GM23338 (cell line): ENCODE results near the gene RAMP3. TPM values are rescaled to one million over a fixed set of nuclear protein-coding genes. Genes with fewer than 3 reads are reported as not detected.

Source experiments
- ATAC-seq: fragments of 200-7000 bp; cut with Tn5 transposase; 3 replicates; pipeline ENCODE4 v1.9.1; 2020
- DNase-seq: peaks from one replicate; pipeline ENCODE4 v3.0.0-alpha.2; 2015; ENCODE audit warnings: low spot score
- H2AFZ ChIP-seq: fragments of 200-600 bp; sonication (generic); 2 replicates; pipeline ENCODE4 v1.8.0; 2016; ENCODE audit warnings: antibody characterized with exemption, mild to moderate bottlenecking, moderate library complexity
- H3F3A ChIP-seq: fragments of 200-600 bp; sonication (generic); replicated peaks from 2 replicates; pipeline ENCODE4 v1.8.0; 2017; ENCODE audit warnings: antibody characterized with exemption, mixed run types, low read depth
- H3K27ac ChIP-seq: fragments of 200-600 bp; sonication (generic); 2 replicates; pipeline ENCODE4 v1.6.1; 2016; ENCODE audit warnings: low read depth
- H3K27me3 ChIP-seq: fragments of 200-600 bp; sonication (generic); 2 replicates; pipeline ENCODE4 v1.8.0; 2016; ENCODE audit warnings: mild to moderate bottlenecking, mixed run types, moderate library complexity; ENCODE audit not compliant: insufficient read depth
- H3K36me3 ChIP-seq: fragments of 200-600 bp; sonication (generic); 2 replicates; pipeline ENCODE4 v1.8.0; 2016; ENCODE audit warnings: mild to moderate bottlenecking; ENCODE audit not compliant: insufficient read depth
- H3K4me1 ChIP-seq: fragments of 200-600 bp; sonication (generic); 2 replicates; pipeline ENCODE4 v1.8.0; 2016; ENCODE audit warnings: mild to moderate bottlenecking, moderate library complexity; ENCODE audit not compliant: insufficient read depth
- H3K4me2 ChIP-seq: fragments of 200-600 bp; sonication (generic); 2 replicates; pipeline ENCODE4 v1.7.1; 2017; ENCODE audit warnings: mixed run types
- H3K4me3 ChIP-seq: fragments of 200-600 bp; sonication (generic); 2 replicates; pipeline ENCODE4 v1.6.1; 2016; ENCODE audit warnings: mixed run types
- H3K79me2 ChIP-seq: fragments of 200-600 bp; sonication (generic); replicated peaks from 2 replicates; pipeline ENCODE4 v1.8.0; 2017; ENCODE audit warnings: mild to moderate bottlenecking; ENCODE audit not compliant: insufficient read depth
- H3K9me2 ChIP-seq: fragments of 200-600 bp; sonication (generic); 2 replicates; pipeline ENCODE4 v1.8.0; 2017; ENCODE audit not compliant: insufficient read depth
- H4K20me1 ChIP-seq: fragments of 200-600 bp; sonication (generic); replicated peaks from 2 replicates; pipeline ENCODE4 v1.8.0; 2017; ENCODE audit warnings: mild to moderate bottlenecking; ENCODE audit not compliant: insufficient read depth
- H3K27ac Mint-ChIP-seq: 2 replicates; pipeline ENCODE4 v1.8.0; 2020; ENCODE audit warnings: inconsistent platforms, mild to moderate bottlenecking, moderate library complexity, mixed read lengths
- H3K27me3 Mint-ChIP-seq: 3 replicates; pipeline ENCODE4 v1.8.0; 2022; ENCODE audit warnings: low read depth, mild to moderate bottlenecking, moderate library complexity, mixed read lengths, inconsistent platforms; ENCODE audit not compliant: insufficient read depth, poor library complexity
- H3K36me3 Mint-ChIP-seq: 3 replicates; pipeline ENCODE4 v1.8.0; 2021; ENCODE audit warnings: low read depth, mild to moderate bottlenecking, inconsistent platforms, moderate library complexity, mixed read lengths
- H3K4me1 Mint-ChIP-seq: 3 replicates; pipeline ENCODE4 v1.8.0; 2020; ENCODE audit warnings: mild to moderate bottlenecking, inconsistent platforms, mixed read lengths
- H3K4me3 Mint-ChIP-seq: 3 replicates; pipeline ENCODE4 v1.8.0; 2021; ENCODE audit warnings: moderate library complexity, mild to moderate bottlenecking, inconsistent platforms, mixed read lengths
- H3K9me3 Mint-ChIP-seq: 3 replicates; pipeline ENCODE4 v1.8.0; 2020; ENCODE audit warnings: moderate library complexity, mild to moderate bottlenecking, inconsistent platforms, mixed read lengths
- CREB1 ChIP-seq: fragments of 250-450 bp; sonication (Bioruptor Pico); IDR thresholded peaks from 2 replicates; pipeline ENCODE4 v1.5.0; 2020; ENCODE audit warnings: low read depth, mild to moderate bottlenecking, moderate library complexity
- EZH2 ChIP-seq: fragments of 200-600 bp; sonication (generic); IDR thresholded peaks from one replicate; pipeline ENCODE4 v1.8.0; 2017; ENCODE audit warnings: antibody characterized with exemption, mild to moderate bottlenecking, low read depth; ENCODE audit not compliant: unreplicated experiment
- EZH2phosphoT487 ChIP-seq: fragments of 200-600 bp; sonication (generic); IDR thresholded peaks from one replicate; pipeline ENCODE4 v1.8.1; 2018; ENCODE audit warnings: antibody characterized with exemption; ENCODE audit not compliant: unreplicated experiment
- NANOG ChIP-seq: IDR thresholded peaks from 2 replicates; pipeline ENCODE4 v1.6.1; 2016; ENCODE audit warnings: antibody characterized with exemption, borderline replicate concordance
- POLR2AphosphoS5 ChIP-seq: IDR thresholded peaks from 2 replicates; pipeline ENCODE4 v1.6.1; 2016; ENCODE audit warnings: antibody characterized with exemption, low read depth
- STAT1 ChIP-seq: IDR thresholded peaks from one replicate; pipeline ENCODE4 v1.6.1; 2016; ENCODE audit warnings: antibody characterized with exemption; ENCODE audit not compliant: unreplicated experiment
- ZNF331 ChIP-seq: fragments of 250-450 bp; sonication (Bioruptor Pico); IDR thresholded peaks from 2 replicates; pipeline ENCODE4 v1.5.0; 2020; ENCODE audit warnings: low read depth, mild to moderate bottlenecking, moderate library complexity
- polyA plus RNA-seq: library from polyadenylated mRNA; unstranded; fragments of >200 nt; fragmentation: Nextera tagmentation; extraction: Ambion mirVana; gene quantifications from 2 replicates; pipeline ENCODE4 v1.2.1, GENCODE V29; 2016
- total RNA-seq: library from RNA; depleted of rRNA; stranded (reverse); fragments of >200 nt; shearing (Covaris generic); gene quantifications from 2 replicates; pipeline ENCODE4 v1.2.3, GENCODE V29; 2014
- TF ChIP-seq, protein P1 (sequence below): IDR thresholded peaks from one replicate; pipeline ENCODE4 v1.6.1; 2018; ENCODE audit warnings: antibody characterized with exemption; ENCODE audit not compliant: unreplicated experiment
- TF ChIP-seq, protein P2 (sequence below): IDR thresholded peaks from 2 replicates; pipeline ENCODE4 v1.6.1; 2016; ENCODE audit warnings: antibody characterized with exemption
- TF ChIP-seq, protein P3 (sequence below), 2 experiments: fragments of 200-600 bp in 1 of 2; sonication (generic) in 1 of 2; conservative IDR thresholded peaks; 2 replicates each; pipeline versions ENCODE4 v1.5.1 to v1.6.1; 2016 to 2017; ENCODE audit warnings: antibody characterized with exemption in 2 of 2, low read depth in 2 of 2, mild to moderate bottlenecking in 2 of 2, moderate library complexity in 1 of 2

Gene RAMP3
- total and polyA plus RNA-seq, 2 experiments from 2014 or later = 1.1 to 4.6 TPM

DNA sequence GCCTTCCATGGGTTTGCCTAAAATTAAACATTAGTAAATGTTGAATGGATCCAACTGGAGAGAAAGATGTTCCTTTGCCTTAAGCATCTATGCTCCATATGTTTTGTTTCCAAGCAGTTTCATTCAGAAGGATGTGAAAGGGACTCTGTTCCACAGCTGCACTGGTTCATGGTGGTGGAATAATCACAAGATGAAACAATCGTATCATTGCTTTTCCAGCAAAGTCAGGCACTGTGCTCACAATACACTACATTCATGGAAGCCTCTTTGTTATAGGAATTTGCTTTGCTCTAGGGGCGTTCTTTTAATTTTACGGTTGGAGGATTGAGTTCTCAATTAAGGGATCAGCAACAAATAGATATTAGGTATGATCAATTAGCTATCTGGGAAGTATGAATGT is 33.8 kb downstream of the RAMP3 start:
- no peaks in the 10 kb centered on the region for H3K79me2 ChIP-seq
- Mint-ChIP-seq H3K36me3 (no peaks in the 10 kb centered on the region), H3K4me3 (no peak overlapping the region), H3K27ac (no peak overlapping the region), H3K9me3 (no peaks in the 10 kb centered on the region), H3K4me1 (no peaks in the 10 kb centered on the region), H3K27me3 (no peaks in the 10 kb centered on the region)
- H2AFZ ChIP-seq = no peak overlapping the region
- H3K36me3 ChIP-seq = no peaks in the 10 kb centered on the region
- no peaks in the 10 kb centered on the region for H4K20me1 ChIP-seq
- no peak overlapping the region for H3K4me2 ChIP-seq
- TF ChIP-seq NANOG (no peak), EZH2phosphoT487 (no peak), STAT1 (no peak), CREB1 (CRISPR knock-in tag) (no peak)
- TF ChIP-seq, protein P1, sequence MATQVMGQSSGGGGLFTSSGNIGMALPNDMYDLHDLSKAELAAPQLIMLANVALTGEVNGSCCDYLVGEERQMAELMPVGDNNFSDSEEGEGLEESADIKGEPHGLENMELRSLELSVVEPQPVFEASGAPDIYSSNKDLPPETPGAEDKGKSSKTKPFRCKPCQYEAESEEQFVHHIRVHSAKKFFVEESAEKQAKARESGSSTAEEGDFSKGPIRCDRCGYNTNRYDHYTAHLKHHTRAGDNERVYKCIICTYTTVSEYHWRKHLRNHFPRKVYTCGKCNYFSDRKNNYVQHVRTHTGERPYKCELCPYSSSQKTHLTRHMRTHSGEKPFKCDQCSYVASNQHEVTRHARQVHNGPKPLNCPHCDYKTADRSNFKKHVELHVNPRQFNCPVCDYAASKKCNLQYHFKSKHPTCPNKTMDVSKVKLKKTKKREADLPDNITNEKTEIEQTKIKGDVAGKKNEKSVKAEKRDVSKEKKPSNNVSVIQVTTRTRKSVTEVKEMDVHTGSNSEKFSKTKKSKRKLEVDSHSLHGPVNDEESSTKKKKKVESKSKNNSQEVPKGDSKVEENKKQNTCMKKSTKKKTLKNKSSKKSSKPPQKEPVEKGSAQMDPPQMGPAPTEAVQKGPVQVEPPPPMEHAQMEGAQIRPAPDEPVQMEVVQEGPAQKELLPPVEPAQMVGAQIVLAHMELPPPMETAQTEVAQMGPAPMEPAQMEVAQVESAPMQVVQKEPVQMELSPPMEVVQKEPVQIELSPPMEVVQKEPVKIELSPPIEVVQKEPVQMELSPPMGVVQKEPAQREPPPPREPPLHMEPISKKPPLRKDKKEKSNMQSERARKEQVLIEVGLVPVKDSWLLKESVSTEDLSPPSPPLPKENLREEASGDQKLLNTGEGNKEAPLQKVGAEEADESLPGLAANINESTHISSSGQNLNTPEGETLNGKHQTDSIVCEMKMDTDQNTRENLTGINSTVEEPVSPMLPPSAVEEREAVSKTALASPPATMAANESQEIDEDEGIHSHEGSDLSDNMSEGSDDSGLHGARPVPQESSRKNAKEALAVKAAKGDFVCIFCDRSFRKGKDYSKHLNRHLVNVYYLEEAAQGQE = no peak
- ATAC-seq (no peak), DNase-seq (no peak)
- H3K9me2 ChIP-seq = 0 out of 2 replicates have a peak, but pooled peaks cover 2% of the 10 kb centered on the region
- H3K4me1 ChIP-seq = no peaks in the 10 kb centered on the region
- H3F3A ChIP-seq = no peaks in the 10 kb centered on the region
- no peak overlapping the region for H3K4me3 ChIP-seq
- H3K27me3 ChIP-seq = no peaks in the 10 kb centered on the region
- H3K27ac ChIP-seq = no peak overlapping the region

DNA sequence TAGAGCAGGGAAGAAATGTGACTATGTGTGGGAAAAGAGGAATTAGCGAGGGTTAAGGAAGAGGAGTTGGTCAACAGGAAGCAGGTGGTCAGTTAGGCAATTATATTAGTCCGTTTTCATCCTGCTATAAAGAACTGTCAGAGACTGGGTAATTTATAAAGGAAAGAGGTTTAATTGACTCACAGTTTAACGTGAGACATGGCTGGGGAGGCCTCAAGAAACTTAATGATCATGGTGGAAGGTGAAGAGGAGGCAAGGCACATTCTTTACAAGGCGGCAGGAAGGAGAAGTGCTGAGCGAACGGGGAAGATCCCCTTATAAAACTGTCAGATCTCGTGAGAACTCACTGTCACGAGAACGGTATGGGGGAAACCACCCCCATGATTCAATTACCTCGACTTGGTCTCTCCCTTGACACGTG is 35.0 kb downstream of the RAMP3 start:
- no peak overlapping the region for H3K4me3 Mint-ChIP-seq
- no peaks in the 10 kb centered on the region for H3K9me3 Mint-ChIP-seq
- Histone ChIP-seq H3K4me2 (no peak overlapping the region), H3K4me3 (no peak overlapping the region), H3K27me3 (no peaks in the 10 kb centered on the region), H3K36me3 (no peaks in the 10 kb centered on the region), H3K4me1 (no peaks in the 10 kb centered on the region), H3K79me2 (no peaks in the 10 kb centered on the region), H4K20me1 (no peaks in the 10 kb centered on the region), H2AFZ (no peak overlapping the region), H3F3A (no peaks in the 10 kb centered on the region), H3K9me2 (0 out of 2 replicates have a peak, but pooled peaks cover 2% of the 10 kb centered on the region), H3K27ac (no peak overlapping the region)
- no peak overlapping the region for H3K27ac Mint-ChIP-seq
- no peaks in the 10 kb centered on the region for H3K36me3 Mint-ChIP-seq
- no peaks in the 10 kb centered on the region for H3K4me1 Mint-ChIP-seq
- ATAC-seq = no peak
- H3K27me3 Mint-ChIP-seq = no peaks in the 10 kb centered on the region
- no peak for DNase-seq
- TF ChIP-seq, protein P1 = no peak
- TF ChIP-seq EZH2 (no peak), EZH2phosphoT487 (no peak), CREB1 (CRISPR knock-in tag) (no peak), NANOG (no peak), ZNF331 (CRISPR knock-in tag) (no peak), POLR2AphosphoS5 (no peak)
- TF ChIP-seq, protein P2, sequence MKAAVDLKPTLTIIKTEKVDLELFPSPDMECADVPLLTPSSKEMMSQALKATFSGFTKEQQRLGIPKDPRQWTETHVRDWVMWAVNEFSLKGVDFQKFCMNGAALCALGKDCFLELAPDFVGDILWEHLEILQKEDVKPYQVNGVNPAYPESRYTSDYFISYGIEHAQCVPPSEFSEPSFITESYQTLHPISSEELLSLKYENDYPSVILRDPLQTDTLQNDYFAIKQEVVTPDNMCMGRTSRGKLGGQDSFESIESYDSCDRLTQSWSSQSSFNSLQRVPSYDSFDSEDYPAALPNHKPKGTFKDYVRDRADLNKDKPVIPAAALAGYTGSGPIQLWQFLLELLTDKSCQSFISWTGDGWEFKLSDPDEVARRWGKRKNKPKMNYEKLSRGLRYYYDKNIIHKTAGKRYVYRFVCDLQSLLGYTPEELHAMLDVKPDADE = no peak
- TF ChIP-seq, protein P3, sequence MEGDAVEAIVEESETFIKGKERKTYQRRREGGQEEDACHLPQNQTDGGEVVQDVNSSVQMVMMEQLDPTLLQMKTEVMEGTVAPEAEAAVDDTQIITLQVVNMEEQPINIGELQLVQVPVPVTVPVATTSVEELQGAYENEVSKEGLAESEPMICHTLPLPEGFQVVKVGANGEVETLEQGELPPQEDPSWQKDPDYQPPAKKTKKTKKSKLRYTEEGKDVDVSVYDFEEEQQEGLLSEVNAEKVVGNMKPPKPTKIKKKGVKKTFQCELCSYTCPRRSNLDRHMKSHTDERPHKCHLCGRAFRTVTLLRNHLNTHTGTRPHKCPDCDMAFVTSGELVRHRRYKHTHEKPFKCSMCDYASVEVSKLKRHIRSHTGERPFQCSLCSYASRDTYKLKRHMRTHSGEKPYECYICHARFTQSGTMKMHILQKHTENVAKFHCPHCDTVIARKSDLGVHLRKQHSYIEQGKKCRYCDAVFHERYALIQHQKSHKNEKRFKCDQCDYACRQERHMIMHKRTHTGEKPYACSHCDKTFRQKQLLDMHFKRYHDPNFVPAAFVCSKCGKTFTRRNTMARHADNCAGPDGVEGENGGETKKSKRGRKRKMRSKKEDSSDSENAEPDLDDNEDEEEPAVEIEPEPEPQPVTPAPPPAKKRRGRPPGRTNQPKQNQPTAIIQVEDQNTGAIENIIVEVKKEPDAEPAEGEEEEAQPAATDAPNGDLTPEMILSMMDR (conservative IDR thresholded peaks at IDR 0.05; ENCODE audit: low read depth in 2 of 2) = no peak
